IgD-negative memory B cell (primary cell): ENCODE results near the gene NRL. TPM values are rescaled to one million over a fixed set of nuclear protein-coding genes. Genes with fewer than 3 reads are reported as not detected.
A peak's percentile ranks its signal among the peaks of the same experiment; 100 is the strongest.
"Not testable (repeated sequence)": the region's sequence is repeated elsewhere in the genome, so short reads cannot be mapped to it uniquely, and the experiment has no call there.

Experiments
- H3K27ac Mint-ChIP-seq, 3 donors: one replicate each; pipeline ENCODE4 v1.8.0; 2020 to 2022; ENCODE audit warnings: mild to moderate bottlenecking in 3 of 3, mixed read lengths in 3 of 3, moderate library complexity in 1 of 3
- H3K27me3 Mint-ChIP-seq: one replicate; pipeline ENCODE4 v1.8.0; 2021; ENCODE audit warnings: mixed read lengths
- H3K36me3 Mint-ChIP-seq: one replicate; pipeline ENCODE4 v1.8.0; 2020; ENCODE audit warnings: mild to moderate bottlenecking, mixed read lengths
- H3K4me1 Mint-ChIP-seq, 3 donors: one replicate each; pipeline ENCODE4 v1.8.0; 2020 to 2022; ENCODE audit warnings: mixed read lengths in 3 of 3, mild to moderate bottlenecking in 1 of 3
- H3K4me3 Mint-ChIP-seq, 4 donors: one replicate each; pipeline ENCODE4 v1.8.0; 2020 to 2022; ENCODE audit warnings: mild to moderate bottlenecking in 4 of 4, mixed read lengths in 4 of 4, moderate library complexity in 3 of 4
- H3K9me3 Mint-ChIP-seq, 3 donors: one replicate each; pipeline ENCODE4 v1.8.0; 2020 to 2021; ENCODE audit warnings: mixed read lengths in 3 of 3, mild to moderate bottlenecking in 1 of 3
- polyA plus RNA-seq: library from polyadenylated mRNA; unstranded; fragments of 300-500 nt; fragmentation: Illumina TruSeq; gene quantifications from one replicate; pipeline ENCODE4 v1.2.3, GENCODE V29; 2021

Gene NRL
- polyA plus RNA-seq, 1 donor from 2014 or later = 2.6 TPM

- peaks cover 7% of the 10 kb centered on the region for H3K36me3 Mint-ChIP-seq
- peaks cover 2% of the 10 kb centered on the region for H3K27me3 Mint-ChIP-seq
- H3K9me3 Mint-ChIP-seq = no peaks in the 10 kb centered on the region
- H3K4me3 Mint-ChIP-seq = peak overlapping the region in 1 of 4 donors; percentile 24
- peaks cover 2 to 5% (median 3%) of the 10 kb centered on the region in 3 donors for H3K4me1 Mint-ChIP-seq
- peak overlapping the region in 1 of 3 donors; percentile 45 for H3K27ac Mint-ChIP-seq
Measured at GRCh38 chr14:24058260-24058950, 56.3 kb downstream of the NRL start.

- no peaks in the 10 kb centered on the region for H3K9me3 Mint-ChIP-seq
- H3K36me3 Mint-ChIP-seq = peaks cover 7% of the 10 kb centered on the region
- H3K4me1 Mint-ChIP-seq = peaks cover 6 to 9% (median 8%) of the 10 kb centered on the region in 3 donors
- H3K4me3 Mint-ChIP-seq = peak overlapping the region in 1 of 4 donors; percentile 24
- peak overlapping the region in 1 of 3 donors; percentile 45 for H3K27ac Mint-ChIP-seq
- H3K27me3 Mint-ChIP-seq = peaks cover 2% of the 10 kb centered on the region
Measured at GRCh38 chr14:24057867-24058259, 56.9 kb downstream of the NRL start.

- peaks cover 2% of the 10 kb centered on the region for H3K27me3 Mint-ChIP-seq
- no peak overlapping the region for H3K4me3 Mint-ChIP-seq
- no peak overlapping the region for H3K27ac Mint-ChIP-seq
- peaks cover 10 to 11% (median 10%) of the 10 kb centered on the region in 3 donors for H3K4me1 Mint-ChIP-seq
- H3K9me3 Mint-ChIP-seq = no peaks in the 10 kb centered on the region
- H3K36me3 Mint-ChIP-seq = peaks cover 7% of the 10 kb centered on the region
Measured at GRCh38 chr14:24057271-24057670, 57.5 kb downstream of the NRL start.

- H3K4me1 Mint-ChIP-seq = peaks cover 10 to 11% (median 10%) of the 10 kb centered on the region in 3 donors
- H3K27ac Mint-ChIP-seq = no peak overlapping the region
- peaks cover 2% of the 10 kb centered on the region for H3K27me3 Mint-ChIP-seq
- H3K4me3 Mint-ChIP-seq = no peak overlapping the region
- H3K36me3 Mint-ChIP-seq = peaks cover 7% of the 10 kb centered on the region
- no peaks in the 10 kb centered on the region for H3K9me3 Mint-ChIP-seq
Measured at GRCh38 chr14:24056800-24057184, 58.0 kb downstream of the NRL start.

GRCh38 chr14:24055971-24056799 lies 58.6 kb downstream of the NRL start:
- Mint-ChIP-seq H3K27ac (no peak overlapping the region), H3K9me3 (no peaks in the 10 kb centered on the region), H3K27me3 (peaks cover 2% of the 10 kb centered on the region), H3K4me1 (peaks cover 11 to 12% (median 11%) of the 10 kb centered on the region in 3 donors), H3K4me3 (peak overlapping the region in 1 of 4 donors; percentile 47), H3K36me3 (peaks cover 7% of the 10 kb centered on the region)

- H3K4me3 Mint-ChIP-seq = peak overlapping the region in 1 of 4 donors; percentile 67
- no peaks in the 10 kb centered on the region for H3K9me3 Mint-ChIP-seq
- peaks cover 5% of the 10 kb centered on the region for H3K36me3 Mint-ChIP-seq
- H3K27ac Mint-ChIP-seq = no peak overlapping the region
- H3K27me3 Mint-ChIP-seq = peaks cover 2% of the 10 kb centered on the region
- peaks cover 16 to 24% (median 17%) of the 10 kb centered on the region in 3 donors for H3K4me1 Mint-ChIP-seq
Measured at GRCh38 chr14:24054646-24055045, 60.1 kb downstream of the NRL start.

GRCh38 chr14:24054324-24054641 lies 60.5 kb downstream of the NRL start:
- Mint-ChIP-seq H3K4me3 (peak overlapping the region in 1 of 4 donors; percentile 84), H3K36me3 (peaks cover 5% of the 10 kb centered on the region), H3K27me3 (peaks cover 2% of the 10 kb centered on the region), H3K9me3 (no peaks in the 10 kb centered on the region), H3K27ac (no peak overlapping the region), H3K4me1 (peaks cover 17 to 25% (median 18%) of the 10 kb centered on the region in 3 donors)

GRCh38 chr14:24053548-24054323 lies 61.0 kb downstream of the NRL start:
- H3K27me3 Mint-ChIP-seq = peaks cover 2% of the 10 kb centered on the region
- no peaks in the 10 kb centered on the region for H3K9me3 Mint-ChIP-seq
- H3K36me3 Mint-ChIP-seq = peaks cover 5% of the 10 kb centered on the region
- peak overlapping the region; percentile 66 to 84 (median 82) for H3K4me3 Mint-ChIP-seq
- H3K4me1 Mint-ChIP-seq = peaks cover 21 to 30% (median 24%) of the 10 kb centered on the region in 3 donors
- H3K27ac Mint-ChIP-seq = peak overlapping the region in 1 of 3 donors; percentile 53

- peak overlapping the region in 2 of 3 donors; percentile 11 to 16 for H3K27ac Mint-ChIP-seq
- no peaks in the 10 kb centered on the region for H3K27me3 Mint-ChIP-seq
- peaks cover 3% of the 10 kb centered on the region for H3K36me3 Mint-ChIP-seq
- H3K9me3 Mint-ChIP-seq = no peaks in the 10 kb centered on the region
- H3K4me1 Mint-ChIP-seq = peaks cover 22 to 26% (median 26%) of the 10 kb centered on the region in 3 donors
- peak overlapping the region; percentile 66 to 84 (median 82) for H3K4me3 Mint-ChIP-seq
Measured at GRCh38 chr14:24052656-24053547, 61.8 kb downstream of the NRL start.

- Mint-ChIP-seq H3K4me3 (peak within 1 kb of the TSS; percentile 83 to 94 (median 88)), H3K4me1 (peaks cover 22 to 26% (median 26%) of the 10 kb centered on the region in 3 donors), H3K9me3 (no peaks in the 10 kb centered on the region), H3K27me3 (no peaks in the 10 kb centered on the region), H3K27ac (peak within 1 kb of the TSS; percentile 77 to 93 (median 92)), H3K36me3 (peaks cover 3% of the 10 kb centered on the region)
Measured at GRCh38 chr14:24051789-24052655, 62.7 kb downstream of the NRL start, which contains the start of gene CARMIL3. Gene CARMIL3, plus strand, starts transcription at chr14:24052009. Its CDS starts 145 bp downstream, at chr14:24052154.

- Mint-ChIP-seq H3K36me3 (peaks cover under 1% of the 10 kb centered on the region), H3K4me3 (peak overlapping the region; percentile 83 to 94 (median 88)), H3K9me3 (no peaks in the 10 kb centered on the region), H3K27ac (peak overlapping the region; percentile 77 to 93 (median 92)), H3K4me1 (peaks cover 22 to 26% (median 26%) of the 10 kb centered on the region in 3 donors), H3K27me3 (no peaks in the 10 kb centered on the region)
Measured at GRCh38 chr14:24051176-24051788, 63.5 kb downstream of the NRL start.

- not testable (repeated sequence) for H3K36me3 Mint-ChIP-seq, H3K27me3 Mint-ChIP-seq, H3K9me3 Mint-ChIP-seq
- Mint-ChIP-seq H3K27ac (peak overlapping the region; percentile 77 to 93 (median 92)), H3K4me3 (peak overlapping the region; percentile 83 to 94 (median 88)), H3K4me1 (peaks cover 22 to 26% (median 26%) of the 10 kb centered on the region in 3 donors)
Measured at GRCh38 chr14:24050753-24051152, 64.0 kb downstream of the NRL start.

GRCh38 chr14:24049002-24049401 lies 65.7 kb downstream of the NRL start:
- peak overlapping the region in 1 of 3 donors; percentile 73 for H3K27ac Mint-ChIP-seq
- H3K4me3 Mint-ChIP-seq = peak overlapping the region in 3 of 4 donors; percentile 8 to 61 (median 41)
- not testable (repeated sequence) for H3K27me3 Mint-ChIP-seq

More at GRCh38 chr14:24049002-24049401, 65.7 kb downstream of the NRL start:
- not testable (repeated sequence) for H3K36me3 Mint-ChIP-seq, H3K9me3 Mint-ChIP-seq
- H3K4me1 Mint-ChIP-seq = peaks cover 22 to 26% (median 26%) of the 10 kb centered on the region in 3 donors
